ENCODE measurements around the gene SIGLEC11. TPM values are rescaled to one million over a fixed set of nuclear protein-coding genes. Genes with fewer than 3 reads are reported as not detected.
"Not testable (repeated sequence)": the region's sequence is repeated elsewhere in the genome, so short reads cannot be mapped to it uniquely, and the experiment has no call there.

SIGLEC11 gene
- total RNA-seq, 4 donors from 2014 or later, result 1.2 to 3.2 TPM; not detected in 2

GRCh38 chr19:49929121-49929610 is 31.8 kb downstream of the SIGLEC11 start, which contains the start of the genes ATF5 and NUP62:
ATF5 (plus strand) TSS chr19:49929205; CDS start chr19:49930851, 1,646 bp downstream.
NUP62 (minus strand) TSS chr19:49929504; CDS start chr19:49909807, 19,697 bp downstream.
- Histone ChIP-seq H3K4me3 (peak within 1 kb of the TSS; percentile 88 to 99 (median 94)), H3K9me3 (no peaks in the 10 kb centered on the region), H3K4me1 (peaks cover 6 to 22% (median 14%) of the 10 kb centered on the region in 4 donors), H3K36me3 (no peaks in the 10 kb centered on the region), H3K27me3 (no peaks in the 10 kb centered on the region), H3K27ac (peak within 1 kb of the TSS; percentile 94 to 99 (median 96))
- WGBS, 2 donors (ENCODE audit: low coverage in 1 of 2), result 0 to 4% methylated on average over 5 to 46 of the region's 48 CpGs
- in situ Hi-C loops (cut with MboI; ENCODE audit: low pct_ligation_motif_present in 1 of 4, low pct_unique_long_range_greater_than_20kb in 1 of 4, low sequenced_read_pairs in 3 of 4), result no loop called here
- intact Hi-C loops (cut with DNase I; ENCODE audit: low total_unique reads), result no loop called here
- peak; percentile 90 for DNase-seq
- TF ChIP-seq POLR2A (IDR thresholded peaks at IDR 0.05) (no peak), POLR2AphosphoS5 (IDR thresholded peaks at IDR 0.05) (peak in 2 of 3 donors; percentile 9 to 45)

DNA sequence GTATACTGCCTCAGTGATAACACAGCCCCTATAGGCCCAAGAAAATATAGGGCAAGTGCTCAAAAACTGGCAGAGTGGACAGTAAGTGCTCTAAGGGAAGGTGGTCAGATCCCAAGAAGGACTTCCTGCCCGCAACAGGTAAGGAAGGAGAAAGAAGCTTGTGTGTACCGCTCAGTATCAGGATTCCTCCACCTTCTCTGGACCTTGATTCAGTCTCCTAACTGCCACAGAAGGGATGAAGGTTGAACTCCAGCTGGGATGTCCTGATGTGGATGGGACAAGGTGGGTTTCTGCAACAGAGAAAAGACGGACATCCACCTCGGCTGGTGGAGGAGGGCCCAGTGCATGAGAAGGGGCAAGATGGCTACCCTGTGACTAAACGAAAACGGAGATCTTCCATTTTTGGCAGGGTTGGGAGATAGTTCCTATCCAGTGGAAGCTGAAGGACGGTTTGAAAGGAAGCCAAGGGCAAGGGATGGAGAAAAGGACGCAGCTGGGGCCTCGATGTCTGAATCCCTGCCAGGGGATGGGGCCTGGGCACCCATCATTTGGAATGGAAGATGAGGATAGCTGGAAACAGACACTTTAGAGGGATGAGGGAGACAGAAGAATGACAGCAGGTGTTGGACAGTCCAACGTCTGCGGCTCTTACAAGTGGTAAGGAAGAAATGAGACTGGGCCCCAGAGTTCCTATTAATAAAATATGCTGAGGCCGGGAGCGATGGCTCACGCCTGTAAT is 33.3 kb downstream of the SIGLEC11 start:
- H3K27me3 ChIP-seq, result no peaks in the 10 kb centered on the region
- no peaks in the 10 kb centered on the region for H3K9me3 ChIP-seq
- H3K36me3 ChIP-seq, result no peaks in the 10 kb centered on the region
- H3K4me1 ChIP-seq, result peaks cover 6 to 22% (median 14%) of the 10 kb centered on the region in 4 donors
- WGBS, 2 donors (ENCODE audit: low coverage in 1 of 2), result 75 to 96% methylated on average over 4 to 14 of the region's 14 CpGs
- H3K4me3 ChIP-seq, result peak overlapping the region in 2 of 4 donors; percentile 91 to 97
- in situ Hi-C loops (cut with MboI; ENCODE audit: low pct_ligation_motif_present in 1 of 4, low pct_unique_long_range_greater_than_20kb in 1 of 4, low sequenced_read_pairs in 3 of 4), result no loop called here
- no peak for DNase-seq
- intact Hi-C loops (cut with DNase I; ENCODE audit: low total_unique reads), result no loop called here
- TF ChIP-seq, protein P1, sequence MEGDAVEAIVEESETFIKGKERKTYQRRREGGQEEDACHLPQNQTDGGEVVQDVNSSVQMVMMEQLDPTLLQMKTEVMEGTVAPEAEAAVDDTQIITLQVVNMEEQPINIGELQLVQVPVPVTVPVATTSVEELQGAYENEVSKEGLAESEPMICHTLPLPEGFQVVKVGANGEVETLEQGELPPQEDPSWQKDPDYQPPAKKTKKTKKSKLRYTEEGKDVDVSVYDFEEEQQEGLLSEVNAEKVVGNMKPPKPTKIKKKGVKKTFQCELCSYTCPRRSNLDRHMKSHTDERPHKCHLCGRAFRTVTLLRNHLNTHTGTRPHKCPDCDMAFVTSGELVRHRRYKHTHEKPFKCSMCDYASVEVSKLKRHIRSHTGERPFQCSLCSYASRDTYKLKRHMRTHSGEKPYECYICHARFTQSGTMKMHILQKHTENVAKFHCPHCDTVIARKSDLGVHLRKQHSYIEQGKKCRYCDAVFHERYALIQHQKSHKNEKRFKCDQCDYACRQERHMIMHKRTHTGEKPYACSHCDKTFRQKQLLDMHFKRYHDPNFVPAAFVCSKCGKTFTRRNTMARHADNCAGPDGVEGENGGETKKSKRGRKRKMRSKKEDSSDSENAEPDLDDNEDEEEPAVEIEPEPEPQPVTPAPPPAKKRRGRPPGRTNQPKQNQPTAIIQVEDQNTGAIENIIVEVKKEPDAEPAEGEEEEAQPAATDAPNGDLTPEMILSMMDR (IDR thresholded peaks at IDR 0.05), result no peak
- TF ChIP-seq POLR2A (IDR thresholded peaks at IDR 0.05) (no peak), EP300 (IDR thresholded peaks at IDR 0.05; ENCODE audit: low read depth) (no peak), POLR2AphosphoS5 (IDR thresholded peaks at IDR 0.05) (no peak)
- peak overlapping the region; percentile 94 to 99 (median 96) for H3K27ac ChIP-seq

DNA sequence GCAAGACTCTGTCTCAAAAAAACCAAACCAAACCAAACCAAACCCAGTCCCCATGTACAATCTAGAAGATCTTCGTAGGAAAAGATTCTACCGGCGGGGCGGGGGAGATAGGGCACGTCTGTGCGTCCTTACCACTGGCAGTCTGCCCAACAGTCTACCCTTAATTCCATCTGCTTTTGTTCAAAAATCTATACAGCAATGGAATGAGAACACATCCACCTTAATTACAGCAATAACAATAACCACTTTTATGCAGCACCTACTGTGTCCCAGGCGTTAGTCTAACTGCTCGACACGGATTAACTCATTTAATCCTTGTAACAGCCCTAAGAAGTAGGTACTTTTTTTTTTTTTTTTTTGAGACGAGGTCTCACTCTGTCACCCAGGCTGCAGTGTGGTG is 34.5 kb downstream of the SIGLEC11 start:
- H3K4me3 ChIP-seq, result no peak overlapping the region
- WGBS, 2 donors (ENCODE audit: low coverage in 1 of 2), result 91 to 94% methylated on average over 3 to 10 of the region's 10 CpGs
- intact Hi-C loops (cut with DNase I; ENCODE audit: low total_unique reads), result loop anchor here (1.0 kb wide), 1 partner anchor 48 kb away; no protein-coding TSS in a partner anchor
- no peak for DNase-seq
- H3K9me3 ChIP-seq, result no peaks in the 10 kb centered on the region
- no peaks in the 10 kb centered on the region for H3K36me3 ChIP-seq
- H3K4me1 ChIP-seq, result peaks cover 6 to 22% (median 14%) of the 10 kb centered on the region in 4 donors
- no peaks in the 10 kb centered on the region for H3K27me3 ChIP-seq
- TF ChIP-seq POLR2A (IDR thresholded peaks at IDR 0.05), result no peak
- no peak for TF ChIP-seq POLR2AphosphoS5 (IDR thresholded peaks at IDR 0.05)
- no peak for TF ChIP-seq EP300 (IDR thresholded peaks at IDR 0.05; ENCODE audit: low read depth)
- TF ChIP-seq, protein P1 (IDR thresholded peaks at IDR 0.05), result no peak
- H3K27ac ChIP-seq, result no peak overlapping the region
- in situ Hi-C loops (cut with MboI; ENCODE audit: low pct_ligation_motif_present in 1 of 4, low pct_unique_long_range_greater_than_20kb in 1 of 4, low sequenced_read_pairs in 3 of 4), result no loop called here

- Histone ChIP-seq H3K9me3 (no peaks in the 10 kb centered on the region), H3K36me3 (no peaks in the 10 kb centered on the region), H3K27me3 (no peaks in the 10 kb centered on the region), H3K27ac (no peak overlapping the region), H3K4me3 (no peak overlapping the region), H3K4me1 (peaks cover 6 to 22% (median 14%) of the 10 kb centered on the region in 4 donors)
- intact Hi-C loops (cut with DNase I; ENCODE audit: low total_unique reads), result no loop called here
- in situ Hi-C loops (cut with MboI; ENCODE audit: low pct_ligation_motif_present in 1 of 4, low pct_unique_long_range_greater_than_20kb in 1 of 4, low sequenced_read_pairs in 3 of 4), result no loop called here
- DNase-seq, result no peak
- WGBS, 2 donors (ENCODE audit: low coverage in 1 of 2), result 90 to 91% methylated on average over 5 of the region's 5 CpGs
- TF ChIP-seq POLR2AphosphoS5 (IDR thresholded peaks at IDR 0.05) (no peak), EP300 (IDR thresholded peaks at IDR 0.05; ENCODE audit: low read depth) (no peak), POLR2A (IDR thresholded peaks at IDR 0.05) (no peak)
- TF ChIP-seq, protein P1 (IDR thresholded peaks at IDR 0.05), result no peak
Observed at GRCh38 chr19:49925486-49925885, 35.5 kb downstream of the SIGLEC11 start.

- intact Hi-C loops (cut with DNase I; ENCODE audit: low total_unique reads), result not testable (repeated sequence)
Observed at GRCh38 chr19:49924881-49925210, 36.1 kb downstream of the SIGLEC11 start.

More at GRCh38 chr19:49924881-49925210, 36.1 kb downstream of the SIGLEC11 start:
- peaks cover 5 to 18% (median 12%) of the 10 kb centered on the region in 4 donors for H3K4me1 ChIP-seq
- H3K9me3 ChIP-seq; DNase-seq; in situ Hi-C loops (cut with MboI; ENCODE audit: low pct_ligation_motif_present in 1 of 4, low pct_unique_long_range_greater_than_20kb in 1 of 4, low sequenced_read_pairs in 3 of 4); H3K4me3 ChIP-seq; H3K36me3 ChIP-seq; H3K27me3 ChIP-seq: not testable (repeated sequence)
- peak overlapping the region in 1 of 4 donors; percentile 30 for H3K27ac ChIP-seq
- whole genome bisulfite sequencing, 2 donors (ENCODE audit: low coverage in 1 of 2), result 86 to 94% methylated on average over 8 to 11 of the region's 13 CpGs
